GM10847 (cell line): ENCODE data around the gene DCUN1D2.

Experiments
- POLR2A ChIP-seq: IDR thresholded peaks from 2 replicates; pipeline ENCODE4 v1.6.1; 2011; ENCODE audit not compliant: insufficient read length; ENCODE audit errors: extremely low read depth

DCUN1D2 gene

GRCh38 chr13:113415825-113416224 lies 74.7 kb downstream of the DCUN1D2 start:
- no peak for TF ChIP-seq POLR2A

- TF ChIP-seq POLR2A: no peak
Observed at GRCh38 chr13:113415032-113415431, 75.5 kb downstream of the DCUN1D2 start.

- TF ChIP-seq POLR2A: no peak
Observed at GRCh38 chr13:113414335-113414734, 76.2 kb downstream of the DCUN1D2 start.

GRCh38 chr13:113413898-113414282 lies 76.6 kb downstream of the DCUN1D2 start:
- TF ChIP-seq POLR2A: no peak

GRCh38 chr13:113413178-113413897 lies 77.2 kb downstream of the DCUN1D2 start:
- TF ChIP-seq POLR2A: no peak

GRCh38 chr13:113412440-113412839 lies 78.1 kb downstream of the DCUN1D2 start:
- TF ChIP-seq POLR2A: no peak

- no peak for TF ChIP-seq POLR2A
Observed at GRCh38 chr13:113411216-113412023, 79.1 kb downstream of the DCUN1D2 start.

GRCh38 chr13:113410472-113411201 lies 79.9 kb downstream of the DCUN1D2 start:
- TF ChIP-seq POLR2A: no peak

- no peak for TF ChIP-seq POLR2A
Observed at GRCh38 chr13:113408562-113408961, 81.9 kb downstream of the DCUN1D2 start.

GRCh38 chr13:113407531-113408393 lies 82.7 kb downstream of the DCUN1D2 start:
- TF ChIP-seq POLR2A: no peak

- TF ChIP-seq POLR2A: no peak
Observed at GRCh38 chr13:113407103-113407530, 83.4 kb downstream of the DCUN1D2 start.

- TF ChIP-seq POLR2A: no peak
Observed at GRCh38 chr13:113406321-113407102, 84.0 kb downstream of the DCUN1D2 start.
